Erythroblast (primary cell): ENCODE results near the gene CYP2D6.
"Not testable (repeated sequence)": the region's sequence is repeated elsewhere in the genome, so short reads cannot be mapped to it uniquely, and the experiment has no call there.

ENCODE experiments used
- DNase-seq, 2 experiments: peaks; one replicate each; lab custom pipeline; 2025; lab: John Stamatoyannopoulos, UW
- GATA1 ChIP-seq: IDR thresholded peaks from 2 replicates; pipeline ENCODE4 v1.6.1; 2011; ENCODE audit warnings: low read depth, mild to moderate bottlenecking, control low read depth, low read length, moderate library complexity
- POLR2A ChIP-seq: IDR thresholded peaks from 2 replicates; pipeline ENCODE4 v1.6.1; 2011; ENCODE audit warnings: mild to moderate bottlenecking, low read length

CYP2D6 gene

GRCh38 chr22:42130639-42131431 is at the start of gene CYP2D6:
TSS of gene CYP2D6 (minus strand) at chr22:42130810. CDS start at chr22:42130791, 19 bp downstream.
- not testable (repeated sequence) for DNase-seq

- DNase-seq = no peak
- TF ChIP-seq POLR2A (no peak), GATA1 (no peak)
Observed at GRCh38 chr22:42179616-42180015, 49.0 kb upstream of the CYP2D6 start.

GRCh38 chr22:42178910-42179519 is 48.4 kb upstream of the CYP2D6 start:
- no peak for DNase-seq

GRCh38 chr22:42177891-42178336 is 47.3 kb upstream of the CYP2D6 start:
- DNase-seq = no peak
- TF ChIP-seq GATA1 (no peak), POLR2A (no peak)

More at GRCh38 chr22:42178910-42179519, 48.4 kb upstream of the CYP2D6 start:
- TF ChIP-seq GATA1 (no peak), POLR2A (no peak)

- no peak for TF ChIP-seq POLR2A
- TF ChIP-seq GATA1 = no peak
Observed at GRCh38 chr22:42176255-42176915, 45.8 kb upstream of the CYP2D6 start.

GRCh38 chr22:42174062-42174461 is 43.5 kb upstream of the CYP2D6 start:
- DNase-seq = no peak
- no peak for TF ChIP-seq POLR2A
- TF ChIP-seq GATA1 = no peak

More at GRCh38 chr22:42176255-42176915, 45.8 kb upstream of the CYP2D6 start:
- no peak for DNase-seq

GRCh38 chr22:42173183-42173926 is 42.7 kb upstream of the CYP2D6 start:
- no peak for DNase-seq
- TF ChIP-seq GATA1 (no peak), POLR2A (no peak)

- TF ChIP-seq POLR2A (no peak), GATA1 (no peak)
- DNase-seq = no peak
Observed at GRCh38 chr22:42172773-42173172, 42.2 kb upstream of the CYP2D6 start.

GRCh38 chr22:42171946-42172719 is 41.5 kb upstream of the CYP2D6 start:
- DNase-seq = no peak
- TF ChIP-seq GATA1 (no peak), POLR2A (no peak)

- TF ChIP-seq POLR2A = no peak
- no peak for TF ChIP-seq GATA1
- no peak for DNase-seq
Observed at GRCh38 chr22:42171417-42171816, 40.8 kb upstream of the CYP2D6 start.

- no peak for TF ChIP-seq POLR2A
- TF ChIP-seq GATA1 = no peak
- no peak for DNase-seq
Observed at GRCh38 chr22:42170946-42171345, 40.3 kb upstream of the CYP2D6 start.

GRCh38 chr22:42169055-42169469 is 38.5 kb upstream of the CYP2D6 start:
- TF ChIP-seq POLR2A (no peak), GATA1 (no peak)

GRCh38 chr22:42168476-42168875 is 37.9 kb upstream of the CYP2D6 start:
- no peak for TF ChIP-seq POLR2A
- no peak for TF ChIP-seq GATA1
- no peak for DNase-seq

More at GRCh38 chr22:42169055-42169469, 38.5 kb upstream of the CYP2D6 start:
- peak; percentile 80 to 88 for DNase-seq
